BE2C (cell line): ENCODE data around the gene DELE1.

Experiments
- DNase-seq: peaks from one replicate; pipeline ENCODE4 v3.0.0-alpha.2; 2020
- H3K27me3 ChIP-seq: fragments of 250-450 bp; sonication (Bioruptor Pico); 2 replicates; pipeline ENCODE4 v1.5.1; 2020; ENCODE audit warnings: mild to moderate bottlenecking
- H3K36me3 ChIP-seq: fragments of 250-450 bp; sonication (Bioruptor Pico); 2 replicates; pipeline ENCODE4 v1.5.1; 2020; ENCODE audit warnings: mild to moderate bottlenecking
- H3K4me1 ChIP-seq: fragments of 250-450 bp; sonication (Bioruptor Pico); 2 replicates; pipeline ENCODE4 v1.5.1; 2020
- H3K4me3 ChIP-seq: 2 replicates; pipeline ENCODE4 v1.5.1; 2011; ENCODE audit warnings: low read depth, low read length
- H3K9me3 ChIP-seq: fragments of 250-450 bp; sonication (Bioruptor Pico); 2 replicates; pipeline ENCODE4 v1.5.1; 2020
- TF ChIP-seq, protein P1 (sequence below): IDR thresholded peaks from 2 replicates; pipeline ENCODE4 v1.5.1; 2012; ENCODE audit warnings: mild to moderate bottlenecking, low read depth, low read length

Gene DELE1

DNA sequence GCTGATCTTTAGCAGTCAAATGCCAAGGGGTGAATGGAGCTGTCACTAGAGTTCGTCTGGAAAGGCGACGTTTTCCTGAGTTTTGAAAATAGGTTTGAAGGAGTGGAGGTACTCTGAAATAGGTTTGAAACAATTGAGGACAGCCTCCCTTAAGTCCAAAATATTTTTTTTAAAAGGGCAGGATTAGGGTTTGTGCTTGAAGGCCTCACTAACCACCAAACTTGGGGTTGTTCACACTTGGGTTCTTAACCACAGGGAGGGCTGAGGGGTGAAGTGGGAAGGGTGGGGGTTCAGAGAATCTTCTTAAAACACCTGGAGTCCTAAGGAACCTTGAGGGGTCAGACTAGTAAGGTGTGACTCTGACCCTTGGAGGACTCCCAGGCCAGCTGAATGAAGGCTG lies 37.8 kb downstream of the DELE1 start:
- Histone ChIP-seq H3K4me1 (peaks cover 14% of the 10 kb centered on the region), H3K27me3 (no peaks in the 10 kb centered on the region), H3K4me3 (no peak overlapping the region), H3K36me3 (no peaks in the 10 kb centered on the region), H3K9me3 (no peaks in the 10 kb centered on the region)
- no peak for DNase-seq
- TF ChIP-seq, protein P1, sequence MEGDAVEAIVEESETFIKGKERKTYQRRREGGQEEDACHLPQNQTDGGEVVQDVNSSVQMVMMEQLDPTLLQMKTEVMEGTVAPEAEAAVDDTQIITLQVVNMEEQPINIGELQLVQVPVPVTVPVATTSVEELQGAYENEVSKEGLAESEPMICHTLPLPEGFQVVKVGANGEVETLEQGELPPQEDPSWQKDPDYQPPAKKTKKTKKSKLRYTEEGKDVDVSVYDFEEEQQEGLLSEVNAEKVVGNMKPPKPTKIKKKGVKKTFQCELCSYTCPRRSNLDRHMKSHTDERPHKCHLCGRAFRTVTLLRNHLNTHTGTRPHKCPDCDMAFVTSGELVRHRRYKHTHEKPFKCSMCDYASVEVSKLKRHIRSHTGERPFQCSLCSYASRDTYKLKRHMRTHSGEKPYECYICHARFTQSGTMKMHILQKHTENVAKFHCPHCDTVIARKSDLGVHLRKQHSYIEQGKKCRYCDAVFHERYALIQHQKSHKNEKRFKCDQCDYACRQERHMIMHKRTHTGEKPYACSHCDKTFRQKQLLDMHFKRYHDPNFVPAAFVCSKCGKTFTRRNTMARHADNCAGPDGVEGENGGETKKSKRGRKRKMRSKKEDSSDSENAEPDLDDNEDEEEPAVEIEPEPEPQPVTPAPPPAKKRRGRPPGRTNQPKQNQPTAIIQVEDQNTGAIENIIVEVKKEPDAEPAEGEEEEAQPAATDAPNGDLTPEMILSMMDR: no peak

DNA sequence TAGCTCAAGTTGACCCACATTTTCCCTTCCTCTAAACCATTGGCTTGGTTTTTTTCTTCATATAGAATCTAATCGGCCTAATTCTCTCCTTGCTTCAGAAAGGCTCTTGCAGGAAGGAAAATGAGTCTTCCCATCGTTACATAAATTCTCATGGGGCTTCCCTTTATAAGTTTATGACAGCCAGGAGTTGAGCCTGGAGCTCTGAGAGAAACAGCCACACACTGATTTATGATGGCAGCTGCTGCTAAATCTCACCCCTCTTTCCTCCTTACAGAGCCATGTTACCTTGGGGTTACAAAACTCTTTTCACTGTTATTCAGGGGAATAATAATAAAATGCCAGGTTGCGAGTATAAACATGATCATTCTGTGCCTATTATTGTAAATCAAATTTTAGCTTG lies 40.0 kb downstream of the DELE1 start:
- Histone ChIP-seq H3K4me1 (peaks cover 9% of the 10 kb centered on the region), H3K27me3 (no peaks in the 10 kb centered on the region), H3K36me3 (no peaks in the 10 kb centered on the region), H3K4me3 (no peak overlapping the region), H3K9me3 (no peaks in the 10 kb centered on the region)
- TF ChIP-seq, protein P1: no peak
- no peak for DNase-seq

DNA sequence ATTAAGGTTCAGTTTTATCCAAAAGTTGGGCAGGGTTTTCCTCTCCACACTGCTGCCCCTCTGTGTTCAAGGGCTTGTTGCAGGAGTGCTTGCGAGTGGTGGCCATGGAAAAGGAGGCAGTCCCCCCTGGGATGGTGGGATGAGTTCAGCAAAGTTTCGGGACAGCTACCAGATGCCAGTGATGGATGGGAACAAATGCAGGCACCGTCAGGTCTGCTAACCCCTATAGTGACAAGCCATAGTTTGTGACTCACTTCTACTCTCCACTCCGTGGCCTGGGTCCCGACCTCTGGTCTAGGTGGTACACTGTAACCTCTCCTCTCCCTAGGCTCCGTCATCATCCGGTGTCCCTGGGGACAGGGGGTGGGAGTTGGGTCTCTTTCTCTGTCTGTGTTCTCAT lies 41.4 kb downstream of the DELE1 start:
- TF ChIP-seq, protein P1: no peak
- no peaks in the 10 kb centered on the region for H3K36me3 ChIP-seq
- no peak overlapping the region for H3K4me3 ChIP-seq
- DNase-seq: peak; percentile 43
- peaks cover 10% of the 10 kb centered on the region for H3K4me1 ChIP-seq
- no peaks in the 10 kb centered on the region for H3K9me3 ChIP-seq
- H3K27me3 ChIP-seq: no peaks in the 10 kb centered on the region

DNA sequence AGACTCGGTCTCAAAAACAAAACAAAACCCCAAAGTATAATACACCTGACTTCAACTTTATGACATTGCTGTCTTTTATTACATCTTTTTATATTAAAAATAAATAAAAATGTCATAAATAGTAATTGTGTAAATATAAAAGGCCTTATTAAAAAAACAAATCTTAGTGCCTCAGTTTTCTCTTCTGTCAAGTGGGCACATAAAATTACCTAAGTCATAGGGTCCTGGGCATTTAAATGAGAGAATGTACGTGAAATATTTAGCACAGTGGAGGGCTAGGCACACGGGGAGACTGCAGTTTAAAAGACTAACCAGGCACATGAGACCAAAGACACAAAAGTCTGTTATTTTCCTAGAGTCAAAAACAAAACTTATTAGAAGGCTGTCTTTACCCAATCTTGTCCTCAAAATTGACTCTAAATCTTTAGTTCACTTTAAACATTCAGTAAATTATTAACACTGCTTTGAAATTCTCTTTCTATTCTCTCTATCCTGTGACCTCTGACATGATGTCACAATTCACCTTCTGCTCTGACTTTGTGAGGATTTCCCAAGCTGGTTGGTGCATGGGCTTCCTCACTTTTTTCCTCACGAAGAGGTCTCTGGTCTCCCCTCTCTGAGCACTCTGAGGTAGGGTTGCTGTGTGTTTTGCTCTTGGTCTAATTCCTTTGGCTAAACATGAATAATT lies 42.7 kb downstream of the DELE1 start:
- H3K4me3 ChIP-seq: no peak overlapping the region
- peaks cover 12% of the 10 kb centered on the region for H3K4me1 ChIP-seq
- H3K36me3 ChIP-seq: peaks cover 7% of the 10 kb centered on the region; the same call in 1 of the 2 replicates
- no peaks in the 10 kb centered on the region for H3K9me3 ChIP-seq
- TF ChIP-seq, protein P1: no peak
- H3K27me3 ChIP-seq: no peaks in the 10 kb centered on the region
- DNase-seq: no peak

DNA sequence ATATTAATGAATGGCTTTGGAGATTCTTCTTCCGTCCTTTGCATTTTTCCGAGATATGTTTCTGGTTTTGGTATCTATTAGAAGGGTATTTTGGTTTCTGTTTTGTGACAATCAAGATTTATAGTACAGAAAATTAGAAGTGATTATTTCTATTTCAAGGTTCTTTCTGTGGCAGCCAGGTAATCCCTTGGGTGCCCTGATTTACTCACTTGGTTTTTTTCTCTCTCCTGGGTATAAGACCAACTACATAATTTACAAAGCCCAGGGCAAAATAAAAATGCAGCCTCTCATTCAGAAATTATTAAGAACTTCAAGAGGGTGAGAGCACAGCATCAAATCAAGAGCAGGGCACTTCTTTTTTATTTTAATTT lies 43.3 kb downstream of the DELE1 start:
- TF ChIP-seq, protein P1: no peak
- H3K4me1 ChIP-seq: peaks cover 12% of the 10 kb centered on the region

DNA sequence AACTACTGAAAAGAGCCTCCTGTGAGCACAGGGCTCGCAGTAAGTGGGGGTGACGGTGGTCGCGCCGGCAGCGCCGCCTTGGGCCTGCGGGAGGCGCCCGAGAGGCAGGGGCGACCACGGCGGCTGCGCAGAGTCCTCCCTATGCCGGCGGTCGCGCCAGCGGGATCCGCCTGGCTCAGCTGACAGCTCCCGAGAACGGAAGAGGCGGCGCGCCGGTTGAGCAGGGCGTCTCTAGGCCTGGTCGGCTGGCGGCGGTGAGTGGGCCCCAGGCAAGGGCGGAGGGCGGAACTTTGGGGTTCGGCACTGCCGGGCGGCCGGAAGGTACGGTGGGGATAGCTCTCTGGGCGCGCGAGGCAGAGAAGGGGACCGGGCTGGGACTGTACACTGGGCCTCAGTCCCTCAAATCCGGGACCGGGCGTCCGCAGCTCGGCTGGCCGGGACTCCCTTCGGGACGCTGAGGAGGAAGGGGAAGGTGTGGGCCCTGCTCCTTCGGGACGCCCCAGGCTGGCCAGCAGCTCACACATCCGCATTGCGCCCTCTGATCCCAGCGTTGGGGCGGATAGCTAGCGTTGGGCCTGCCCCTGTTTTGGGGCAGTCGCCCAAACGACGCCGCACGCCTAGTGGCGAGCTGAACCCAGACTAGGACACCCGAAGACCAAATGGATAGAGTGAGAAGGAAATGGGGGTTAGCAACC lies 45.4 kb downstream of the DELE1 start, which contains the start of gene RNF14:
TSS of gene RNF14 (plus strand) at position 192 of the 695 bp plus-strand sequence. CDS start 4,484 bp downstream, outside the sequence.
- Histone ChIP-seq H3K4me3 (peak within 1 kb of the TSS; percentile 85), H3K9me3 (no peaks in the 10 kb centered on the region), H3K4me1 (peaks cover 12% of the 10 kb centered on the region), H3K36me3 (peaks cover 18% of the 10 kb centered on the region), H3K27me3 (no peaks in the 10 kb centered on the region)
- DNase-seq: peak; percentile 96
- TF ChIP-seq, protein P1: peak; percentile 61

More for the DNA sequence above, 43.3 kb downstream of the DELE1 start:
- Histone ChIP-seq H3K4me3 (no peak overlapping the region), H3K36me3 (peaks cover 7% of the 10 kb centered on the region; the same call in 1 of the 2 replicates), H3K9me3 (no peaks in the 10 kb centered on the region), H3K27me3 (no peaks in the 10 kb centered on the region)
- DNase-seq: no peak
